A172 (cell line): ENCODE measurements around the gene FNDC7. TPM values are rescaled to one million over a fixed set of nuclear protein-coding genes. Genes with fewer than 3 reads are reported as not detected.
"Not testable (repeated sequence)": the region's sequence is repeated elsewhere in the genome, so short reads cannot be mapped to it uniquely, and the experiment has no call there.

Experiments used
- DNase-seq: peaks from one replicate; pipeline ENCODE4 v3.0.0-alpha.2; 2015; ENCODE audit warnings: low spot score
- total RNA-seq: library from RNA; depleted of rRNA; stranded (reverse); fragments of >200 nt; shearing (Covaris generic); gene quantifications from 2 replicates; pipeline ENCODE4 v1.2.3, GENCODE V29; 2014

Gene FNDC7
- total RNA-seq, 1 experiment from 2014 or later: not detected

DNA sequence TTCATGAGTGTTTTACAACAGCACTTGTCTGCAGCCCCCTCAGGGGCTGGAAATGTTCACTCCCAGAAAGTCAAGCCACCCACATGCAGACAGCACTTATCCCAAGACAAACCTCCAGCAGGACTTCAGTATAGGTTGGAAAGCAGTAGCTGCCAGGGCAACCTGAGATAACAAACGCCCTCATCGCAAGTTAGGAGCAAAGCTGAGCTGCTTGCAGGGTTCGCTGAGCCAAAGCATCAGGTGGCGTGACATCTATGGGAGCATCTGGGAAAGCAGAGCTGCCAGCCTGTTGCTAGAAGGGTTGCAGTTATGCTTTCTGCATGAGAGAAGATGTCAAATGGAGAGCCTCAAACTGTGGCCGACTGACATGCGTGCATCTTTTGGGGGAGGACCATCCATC, 29.5 kb downstream of the FNDC7 start:
- no peak for DNase-seq

GRCh38 chr1:108745980-108746381, 33.3 kb downstream of the FNDC7 start:
- no peak for DNase-seq

- peak; percentile 93 for DNase-seq
Measured at GRCh38 chr1:108746382-108747170, 33.9 kb downstream of the FNDC7 start, which contains the start of gene STXBP3. STXBP3 (plus strand) TSS chr1:108746674; CDS start chr1:108746738, 64 bp downstream.

- peak; percentile 83 for DNase-seq
Measured at GRCh38 chr1:108747171-108747850, 34.6 kb downstream of the FNDC7 start.

- DNase-seq: no peak
Measured at GRCh38 chr1:108747898-108748297, 35.2 kb downstream of the FNDC7 start.

DNA sequence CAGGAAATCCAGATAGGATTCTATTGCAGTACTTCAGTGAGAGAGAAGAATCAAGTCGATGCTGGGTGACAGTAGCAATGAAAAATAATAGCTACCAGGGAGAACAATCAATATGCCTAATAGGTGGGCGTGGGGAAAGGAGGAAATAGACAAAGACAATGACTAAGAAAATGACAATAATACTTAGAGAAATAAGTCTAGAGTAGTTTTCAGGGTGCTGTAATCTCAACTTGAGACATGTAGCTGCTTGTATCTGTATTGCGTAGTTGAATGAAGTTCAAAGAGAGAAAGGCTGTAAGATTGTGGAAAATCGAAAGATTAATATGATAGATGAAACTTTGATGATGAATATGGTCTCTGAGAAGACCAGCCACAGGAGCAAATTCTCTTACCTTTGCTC, 36.4 kb downstream of the FNDC7 start:
- DNase-seq: no peak

- no peak for DNase-seq
Measured at GRCh38 chr1:108750476-108751181, 37.9 kb downstream of the FNDC7 start.

DNA sequence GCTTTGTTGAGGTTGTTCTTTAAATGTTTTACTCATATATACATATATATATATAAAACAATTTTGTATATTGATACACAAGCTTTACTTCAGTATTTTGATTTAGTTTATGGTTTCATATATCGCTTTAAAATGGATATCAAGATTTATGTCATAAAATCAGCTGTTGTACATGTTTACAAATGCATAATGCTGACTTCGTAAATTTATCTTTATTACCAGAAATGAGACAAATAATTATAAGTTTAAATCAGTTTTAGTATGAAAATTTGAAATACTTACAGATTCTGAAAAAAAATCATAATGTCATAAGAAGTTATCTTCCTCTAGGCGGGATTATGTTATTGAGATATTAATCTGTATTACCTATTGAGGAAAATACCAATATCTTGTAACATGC, 40.7 kb downstream of the FNDC7 start:
- no peak for DNase-seq

- DNase-seq: no peak
Measured at GRCh38 chr1:108758796-108759195, 46.1 kb downstream of the FNDC7 start.

- no peak for DNase-seq
Measured at GRCh38 chr1:108767115-108767514, 54.4 kb downstream of the FNDC7 start.

DNA sequence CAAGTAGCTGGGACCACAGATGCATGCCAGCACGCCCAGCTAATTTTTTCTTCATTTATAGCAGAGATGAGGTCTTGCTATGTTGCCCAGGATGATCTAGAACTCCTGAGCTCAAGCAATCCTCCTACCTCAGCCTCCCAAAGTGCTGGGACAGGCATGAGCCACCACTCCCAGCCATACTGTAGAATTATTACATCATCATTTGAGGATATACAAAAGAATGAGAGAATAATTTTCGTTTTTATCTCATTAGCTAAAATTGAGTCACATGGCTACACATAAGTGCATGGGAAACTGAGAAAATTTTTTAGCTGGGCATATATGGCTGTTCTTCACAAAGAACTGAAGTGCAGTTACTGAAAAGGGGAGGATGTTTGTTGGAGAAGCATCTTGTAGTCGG, 55.0 kb downstream of the FNDC7 start:
- no peak for DNase-seq

GRCh38 chr1:108777839-108778238, 65.1 kb downstream of the FNDC7 start:
- no peak for DNase-seq

GRCh38 chr1:108779455-108779854, 66.7 kb downstream of the FNDC7 start:
- DNase-seq: no peak

- no peak for DNase-seq
Measured at GRCh38 chr1:108780937-108781574, 68.3 kb downstream of the FNDC7 start.

- not testable (repeated sequence) for DNase-seq
Measured at GRCh38 chr1:108781575-108781944, 68.9 kb downstream of the FNDC7 start.

DNA sequence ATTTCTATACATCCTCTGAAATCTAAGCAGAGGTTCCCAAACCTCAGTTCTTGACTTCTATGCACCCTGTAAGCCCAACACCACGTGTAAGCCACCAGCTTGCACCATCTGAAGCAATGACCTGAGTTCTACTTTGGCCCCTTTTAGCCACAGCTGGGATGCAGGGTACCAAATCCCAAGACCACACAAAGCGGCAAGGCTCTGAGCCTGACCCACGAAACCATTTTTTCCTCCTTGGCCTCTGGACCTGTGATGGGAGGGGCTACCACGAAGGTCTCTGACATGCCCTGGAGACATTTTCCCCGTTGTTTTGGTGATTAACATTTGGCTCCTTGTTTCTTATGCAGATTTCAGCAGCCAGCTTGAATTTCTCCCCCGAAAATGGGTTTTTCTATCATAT, 72.6 kb downstream of the FNDC7 start:
- no peak for DNase-seq

DNA sequence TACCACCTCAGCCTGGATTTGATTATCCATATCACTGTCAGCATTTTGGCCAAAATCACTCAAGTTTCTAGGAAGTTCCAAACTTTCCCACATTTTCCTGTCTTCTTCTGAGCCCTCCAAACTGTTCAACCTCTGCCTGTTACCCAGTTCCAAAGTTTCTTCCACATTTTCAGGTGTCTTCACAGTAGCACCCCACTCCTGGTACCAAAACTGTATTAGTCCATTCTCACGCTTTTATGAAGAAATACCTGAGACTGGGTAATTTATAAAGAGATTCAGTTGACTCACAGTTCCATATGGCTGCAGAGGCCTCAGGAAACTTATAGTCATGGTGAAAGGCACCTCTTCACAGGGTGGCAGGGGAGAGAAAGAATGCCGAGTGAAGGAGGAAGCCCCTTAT, 73.2 kb downstream of the FNDC7 start:
- DNase-seq: no peak

- no peak for DNase-seq
Measured at GRCh38 chr1:108791790-108792189, 79.1 kb downstream of the FNDC7 start.
